Measurements from ENCODE around the gene MAEA.
"Not testable (repeated sequence)": the region's sequence is repeated elsewhere in the genome, so short reads cannot be mapped to it uniquely, and the experiment has no call there.

MAEA gene

GRCh38 chr4:1367230-1367935 lies 77.7 kb downstream of the MAEA start:
- DNase-seq (ENCODE audit: low read depth) = no peak

GRCh38 chr4:1367936-1368289 lies 78.2 kb downstream of the MAEA start:
- no peak for DNase-seq (ENCODE audit: low read depth)

- no peak for DNase-seq (ENCODE audit: low read depth)
These were observed 78.9 kb downstream of the MAEA start for GRCh38 chr4:1368421-1369090.

- DNase-seq (ENCODE audit: low read depth) = no peak
These were observed 79.4 kb downstream of the MAEA start for GRCh38 chr4:1369091-1369450.

GRCh38 chr4:1369479-1370079 lies 79.9 kb downstream of the MAEA start:
- no peak for DNase-seq (ENCODE audit: low read depth)

GRCh38 chr4:1370321-1371124 lies 80.8 kb downstream of the MAEA start:
- DNase-seq (ENCODE audit: low read depth) = no peak

- DNase-seq (ENCODE audit: low read depth) = no peak
These were observed 81.8 kb downstream of the MAEA start for GRCh38 chr4:1371176-1372165.

GRCh38 chr4:1372576-1372975 lies 82.9 kb downstream of the MAEA start:
- not testable (repeated sequence) for DNase-seq (ENCODE audit: low read depth)

- no peak for DNase-seq (ENCODE audit: low read depth)
These were observed 84.4 kb downstream of the MAEA start for GRCh38 chr4:1373892-1374705.

GRCh38 chr4:1374706-1375045 lies 85.0 kb downstream of the MAEA start:
- DNase-seq (ENCODE audit: low read depth) = no peak

- no peak for DNase-seq (ENCODE audit: low read depth)
These were observed 85.5 kb downstream of the MAEA start for GRCh38 chr4:1375051-1375721.

- no peak for DNase-seq (ENCODE audit: low read depth)
These were observed 86.2 kb downstream of the MAEA start for GRCh38 chr4:1375761-1376322.

GRCh38 chr4:1376391-1376840 lies 86.7 kb downstream of the MAEA start:
- DNase-seq (ENCODE audit: low read depth) = no peak

- DNase-seq (ENCODE audit: low read depth) = no peak
These were observed 87.3 kb downstream of the MAEA start for GRCh38 chr4:1376841-1377605.

GRCh38 chr4:1377606-1378261 lies 88.0 kb downstream of the MAEA start:
- DNase-seq (ENCODE audit: low read depth) = no peak

- no peak for DNase-seq (ENCODE audit: low read depth)
These were observed 89.0 kb downstream of the MAEA start for GRCh38 chr4:1378559-1379231.

GRCh38 chr4:1379351-1379781 lies 89.7 kb downstream of the MAEA start:
- no peak for DNase-seq (ENCODE audit: low read depth)
